Kidney (tissue), 14 donors: ENCODE measurements around the gene SORCS2. TPM values are rescaled to one million over a fixed set of nuclear protein-coding genes. Genes with fewer than 3 reads are reported as not detected.

Source experiments
- DNase-seq, 5 donors: peaks; one replicate each; pipeline ENCODE4 v3.0.0-alpha.2; 2013 to 2020
- FAIRE-seq: peaks from 2 replicates; lab custom pipeline; 2012; peaks lifted over from hg19 to GRCh38; lab: Jason Lieb, UNC
- H3K27ac ChIP-seq, 2 donors: one replicate each; pipeline ENCODE4 v1.7.0; 2013; ENCODE audit warnings: low read depth in 2 of 2, low read length in 2 of 2, inconsistent platforms in 1 of 2
- H3K27me3 ChIP-seq: one replicate; pipeline ENCODE4 v1.7.1; 2013; ENCODE audit warnings: low read length, inconsistent platforms; ENCODE audit not compliant: control insufficient read depth, insufficient read depth
- H3K36me3 ChIP-seq, 3 donors: one replicate each; pipeline versions ENCODE4 v1.7.0 to v1.7.1; 2013; ENCODE audit warnings: low read length in 3 of 3, control low read depth in 1 of 3, inconsistent platforms in 1 of 3; ENCODE audit not compliant: insufficient read depth in 3 of 3, control insufficient read depth in 2 of 3
- H3K4me1 ChIP-seq, 3 donors: one replicate each; pipeline versions ENCODE4 v1.7.0 to v1.7.1; 2013; ENCODE audit warnings: low read length in 3 of 3, inconsistent platforms in 1 of 3, low read depth in 1 of 3; ENCODE audit not compliant: control insufficient read depth in 2 of 3, insufficient read depth in 2 of 3
- H3K4me3 ChIP-seq, 3 donors: one replicate each; pipeline versions ENCODE4 v1.7.0 to v1.8.1; 2013; ENCODE audit warnings: low read length in 3 of 3, control low read depth in 1 of 3, inconsistent platforms in 1 of 3
- H3K9ac ChIP-seq, 3 donors: one replicate each; pipeline versions ENCODE4 v1.7.0 to v1.7.1; 2013; ENCODE audit warnings: low read length in 3 of 3, control low read depth in 1 of 3, inconsistent platforms in 1 of 3
- H3K9me3 ChIP-seq, 3 donors: one replicate each; pipeline versions ENCODE4 v1.7.0 to v1.7.1; 2013; ENCODE audit warnings: low read length in 3 of 3, control low read depth in 1 of 3, inconsistent platforms in 1 of 3; ENCODE audit not compliant: control insufficient read depth in 2 of 3, insufficient read depth in 1 of 3
- CTCF ChIP-seq: IDR thresholded peaks from 3 replicates; pipeline ENCODE4 v1.5.1; 2012; ENCODE audit warnings: mild to moderate bottlenecking, moderate library complexity, borderline replicate concordance; ENCODE audit not compliant: insufficient read depth; ENCODE audit errors: extremely low read depth
- intact Hi-C: fragments of 100-400 bp; cut with DNase I; formaldehyde crosslinking; loops from one replicate; pipeline ENCODE4 v1.11.1; 2022
- polyA plus RNA-seq: library from polyadenylated mRNA; stranded (reverse); fragments of 350-450 nt; fragmentation: Illumina TruSeq; extraction: RNeasy Lipid Tissue Mini Kit (QIAGEN cat#74804); gene quantifications from one replicate; pipeline ENCODE4 v1.2.3, GENCODE V29; 2014; ENCODE audit warnings: low read depth, low replicate concordance; ENCODE audit not compliant: insufficient read depth
- total RNA-seq: library from RNA; stranded (reverse); fragmentation: NEBNext Ultra II Directional; extraction: Animal tissue kit (Norgen Biotek cat#: 25700); gene quantifications from one replicate; pipeline ENCODE4 v1.2.1, GENCODE V29; 2021
- donor health status: control.
- donor health status: control.
- donor health status: control.
- donor health status: control.
- donor health status: control.
- donor health status: DM: yes; HTN: yes; CAD: no.
- donor health status: Normal renal cell carcinoma (clear cell type).

Gene SORCS2
- total and polyA plus RNA-seq, 2 donors from 2014 or later: 6.1 to 9.1 TPM

- Histone ChIP-seq H3K9me3 (no peaks in the 10 kb centered on the region), H3K36me3 (no peaks in the 10 kb centered on the region), H3K4me3 (no peak overlapping the region), H3K27ac (no peak overlapping the region), H3K9ac (no peak overlapping the region), H3K27me3 (no peaks in the 10 kb centered on the region), H3K4me1 (no peaks in the 10 kb centered on the region)
- intact Hi-C loops: no loop called here
- FAIRE-seq: no peak
- peak in 1 of 5 donors; percentile 13 for DNase-seq
- no peak for TF ChIP-seq CTCF
Observed at GRCh38 chr4:7240306-7240705, 48.0 kb downstream of the SORCS2 start.

GRCh38 chr4:7241597-7242125 is 49.3 kb downstream of the SORCS2 start:
- Histone ChIP-seq H3K36me3 (no peaks in the 10 kb centered on the region), H3K27me3 (no peaks in the 10 kb centered on the region), H3K27ac (no peak overlapping the region), H3K4me1 (no peaks in the 10 kb centered on the region), H3K4me3 (no peak overlapping the region), H3K9me3 (no peaks in the 10 kb centered on the region), H3K9ac (no peak overlapping the region)
- peak in 1 of 5 donors; percentile 64 for DNase-seq
- no peak for FAIRE-seq
- no peak for TF ChIP-seq CTCF
- intact Hi-C loops: no loop called here

- intact Hi-C loops: no loop called here
- H3K4me3 ChIP-seq: no peak overlapping the region
- no peak for FAIRE-seq
- H3K36me3 ChIP-seq: no peaks in the 10 kb centered on the region
- H3K9me3 ChIP-seq: no peaks in the 10 kb centered on the region
- H3K27ac ChIP-seq: no peak overlapping the region
- no peak for TF ChIP-seq CTCF
- H3K4me1 ChIP-seq: no peaks in the 10 kb centered on the region
- DNase-seq: peak in 1 of 5 donors; percentile 45
- no peak overlapping the region for H3K9ac ChIP-seq
- H3K27me3 ChIP-seq: no peaks in the 10 kb centered on the region
Observed at GRCh38 chr4:7242766-7243165, 50.4 kb downstream of the SORCS2 start.
